SK-N-SH treated with all-trans-retinoic acid at 6 μM for 48 hours (cell line): Measurements from ENCODE around the gene TBC1D4.

Source experiments
- ATAC-seq: fragments of 200-7000 bp; cut with Tn5 transposase; 3 replicates; pipeline ENCODE4 v1.9.1; 2020; ENCODE audit warnings: mild to moderate bottlenecking, moderate library complexity
- ZFP3 ChIP-seq: fragments of 250-450 bp; sonication (Bioruptor Pico); IDR thresholded peaks from 2 replicates; pipeline ENCODE4 v1.5.0; 2020; ENCODE audit warnings: mild to moderate bottlenecking, moderate library complexity
- TF ChIP-seq, protein P1 (sequence below): fragments of 250-450 bp; sonication (Bioruptor Pico); IDR thresholded peaks from 2 replicates; pipeline ENCODE4 v1.8.0; 2020; ENCODE audit warnings: mild to moderate bottlenecking, moderate library complexity, borderline replicate concordance

Gene TBC1D4

GRCh38 chr13:75236774-75237173 is 245.2 kb downstream of the TBC1D4 start:
- 0 out of 2 replicates have a peak, but pooled peaks have one; percentile 31 for TF ChIP-seq ZFP3 (CRISPR knock-in tag)
- TF ChIP-seq, protein P1, sequence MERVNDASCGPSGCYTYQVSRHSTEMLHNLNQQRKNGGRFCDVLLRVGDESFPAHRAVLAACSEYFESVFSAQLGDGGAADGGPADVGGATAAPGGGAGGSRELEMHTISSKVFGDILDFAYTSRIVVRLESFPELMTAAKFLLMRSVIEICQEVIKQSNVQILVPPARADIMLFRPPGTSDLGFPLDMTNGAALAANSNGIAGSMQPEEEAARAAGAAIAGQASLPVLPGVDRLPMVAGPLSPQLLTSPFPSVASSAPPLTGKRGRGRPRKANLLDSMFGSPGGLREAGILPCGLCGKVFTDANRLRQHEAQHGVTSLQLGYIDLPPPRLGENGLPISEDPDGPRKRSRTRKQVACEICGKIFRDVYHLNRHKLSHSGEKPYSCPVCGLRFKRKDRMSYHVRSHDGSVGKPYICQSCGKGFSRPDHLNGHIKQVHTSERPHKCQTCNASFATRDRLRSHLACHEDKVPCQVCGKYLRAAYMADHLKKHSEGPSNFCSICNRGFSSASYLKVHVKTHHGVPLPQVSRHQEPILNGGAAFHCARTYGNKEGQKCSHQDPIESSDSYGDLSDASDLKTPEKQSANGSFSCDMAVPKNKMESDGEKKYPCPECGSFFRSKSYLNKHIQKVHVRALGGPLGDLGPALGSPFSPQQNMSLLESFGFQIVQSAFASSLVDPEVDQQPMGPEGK (CRISPR knock-in tag): no peak
- peak; percentile 70 for ATAC-seq
